Activated CD8-positive, alpha-beta memory T cell treated with anti-CD3 and anti-CD28 coated beads, Interleukin-2, amount 50 U/mL, for 24 hours (primary cell): Measurements from ENCODE around the gene DLG2.
"Not testable (repeated sequence)": the region's sequence is repeated elsewhere in the genome, so short reads cannot be mapped to it uniquely, and the experiment has no call there.

Experiments used
- DNase-seq: peaks from one replicate; pipeline ENCODE4 v3.0.0-alpha.2; 2020; ENCODE audit errors: extremely low read depth

Gene DLG2

GRCh38 chr11:84902445-84902844 is 724.7 kb downstream of the DLG2 start:
- no peak for DNase-seq

DNA sequence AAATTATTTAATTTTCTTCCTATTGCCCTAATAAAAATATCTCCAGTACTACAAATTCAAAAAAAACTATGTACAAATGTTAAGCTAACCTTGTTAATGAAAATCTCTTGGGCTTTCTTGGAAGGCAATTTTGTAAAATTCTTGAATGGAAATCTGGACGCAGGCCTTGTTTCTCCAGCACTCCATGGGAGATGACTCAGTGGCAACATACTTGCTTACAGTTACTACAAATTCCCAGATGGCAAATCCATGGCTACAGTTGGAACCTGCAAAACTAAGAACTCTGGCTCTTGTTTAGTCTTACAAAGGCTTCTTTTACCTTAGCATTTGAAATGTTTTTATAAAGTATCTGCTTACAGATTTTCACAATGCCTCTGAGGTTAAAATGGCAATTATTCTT is 725.2 kb downstream of the DLG2 start:
- no peak for DNase-seq

- no peak for DNase-seq
Observed at GRCh38 chr11:84899740-84900139, 727.4 kb downstream of the DLG2 start.

GRCh38 chr11:84899134-84899533 is 728.0 kb downstream of the DLG2 start:
- no peak for DNase-seq

GRCh38 chr11:84894666-84895065 is 732.5 kb downstream of the DLG2 start:
- DNase-seq, result no peak

DNA sequence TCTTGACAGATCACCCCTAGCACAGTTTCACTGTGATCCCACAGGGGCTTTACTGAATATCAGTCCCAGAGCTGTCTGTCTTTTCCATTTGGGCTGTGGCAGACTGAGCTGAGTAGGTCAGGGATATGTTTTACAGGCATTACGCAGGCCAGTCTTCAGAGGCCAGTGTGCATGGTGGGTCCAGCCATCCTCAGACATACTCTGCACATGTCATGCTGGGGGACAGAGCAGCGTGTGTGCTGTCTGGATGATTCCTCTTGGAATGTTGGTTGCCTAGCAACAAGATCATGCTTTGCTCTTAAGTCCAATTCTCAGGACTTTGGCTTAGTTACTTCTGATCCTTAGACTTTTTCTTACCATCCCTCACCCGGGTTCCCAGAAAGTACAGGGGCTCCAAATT is 736.5 kb downstream of the DLG2 start:
- no peak for DNase-seq

DNA sequence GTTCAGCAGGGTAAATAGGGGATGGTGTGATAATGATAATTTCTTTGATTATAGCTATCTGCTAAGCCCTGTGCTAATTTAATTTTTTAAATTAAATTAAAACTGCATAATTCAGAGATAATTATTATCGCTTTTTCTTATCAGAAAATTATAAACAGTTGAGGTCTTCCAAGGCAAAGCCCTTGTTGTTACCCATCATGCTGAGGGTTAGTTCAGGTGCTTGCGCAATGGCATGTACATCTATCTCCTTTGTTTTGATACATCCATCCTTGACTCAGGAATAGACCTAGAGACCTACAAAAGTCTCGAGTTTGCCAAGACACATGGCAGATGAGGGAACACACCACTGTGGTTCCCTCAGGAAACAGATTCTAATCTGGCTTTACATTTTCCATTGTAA is 737.6 kb downstream of the DLG2 start:
- DNase-seq, result no peak

DNA sequence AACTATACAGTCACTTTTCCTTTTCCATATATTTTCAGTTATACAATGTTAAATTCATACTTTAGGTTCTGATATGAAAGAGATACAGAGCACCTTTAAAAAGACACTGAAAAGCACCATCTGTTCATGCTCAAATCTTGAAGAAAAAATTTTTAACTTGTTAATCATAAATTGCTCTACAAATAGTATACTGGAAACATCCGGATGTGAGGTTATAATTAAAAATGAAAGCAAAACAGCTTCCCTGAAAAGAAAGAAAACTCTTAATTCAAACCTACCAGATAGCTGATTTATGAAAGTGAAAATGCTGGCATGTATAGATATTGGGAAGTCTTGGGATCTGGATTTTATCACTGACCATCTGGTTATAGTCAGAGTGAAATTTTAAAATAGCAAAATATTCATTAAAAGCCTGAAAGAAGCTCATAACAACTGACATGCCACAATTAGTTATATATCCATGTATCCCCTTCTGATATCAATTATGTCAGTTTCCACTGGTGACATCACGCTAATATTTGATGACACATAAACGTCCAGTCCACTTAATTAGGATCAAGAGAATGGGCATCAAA is 740.0 kb downstream of the DLG2 start:
- no peak for DNase-seq

- DNase-seq, result no peak
Observed at GRCh38 chr11:84886344-84886743, 740.8 kb downstream of the DLG2 start.

DNA sequence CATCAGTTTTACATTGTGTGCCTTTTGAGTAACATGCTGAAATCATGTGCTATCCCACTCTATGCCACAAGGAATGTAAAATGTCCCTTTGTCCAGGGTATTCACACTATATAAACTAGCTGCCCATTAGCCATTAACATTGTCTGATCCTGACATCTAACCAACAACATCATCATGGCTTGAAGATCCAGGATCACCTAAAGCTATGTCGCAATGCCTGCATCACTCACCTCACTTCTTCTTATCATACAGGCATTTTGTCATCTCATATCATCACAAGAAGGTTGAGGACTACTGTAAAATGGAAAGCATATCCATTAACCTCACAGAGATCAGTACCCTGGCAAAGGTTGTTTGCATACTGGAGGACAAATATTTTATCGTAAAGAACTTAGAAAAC is 742.3 kb downstream of the DLG2 start:
- no peak for DNase-seq

- DNase-seq, result no peak
Observed at GRCh38 chr11:84882056-84882455, 745.1 kb downstream of the DLG2 start.

GRCh38 chr11:84871116-84871515 is 756.0 kb downstream of the DLG2 start:
- no peak for DNase-seq

- no peak for DNase-seq
Observed at GRCh38 chr11:84870486-84870885, 756.7 kb downstream of the DLG2 start.

- DNase-seq, result no peak
Observed at GRCh38 chr11:84866922-84867321, 760.2 kb downstream of the DLG2 start.

GRCh38 chr11:84865791-84866535 is 761.2 kb downstream of the DLG2 start:
- no peak for DNase-seq

DNA sequence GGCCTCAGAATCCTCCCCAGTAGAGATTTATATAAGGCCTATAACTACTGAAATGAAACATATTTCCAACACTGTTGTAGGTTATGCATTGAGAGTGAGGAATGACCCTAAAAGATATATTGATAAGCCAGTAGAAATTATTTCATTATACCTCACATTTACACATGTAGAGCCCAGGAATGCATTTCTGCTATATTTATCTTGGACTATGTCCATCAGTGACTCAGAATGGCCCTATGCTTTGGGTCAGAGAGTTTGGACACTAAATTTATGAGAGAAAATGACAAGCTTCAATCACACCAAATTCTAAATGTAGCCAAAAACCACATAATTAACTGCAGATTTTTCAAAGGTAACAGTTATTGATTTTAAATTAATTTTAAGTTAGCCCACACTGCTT is 761.9 kb downstream of the DLG2 start:
- DNase-seq, result no peak

DNA sequence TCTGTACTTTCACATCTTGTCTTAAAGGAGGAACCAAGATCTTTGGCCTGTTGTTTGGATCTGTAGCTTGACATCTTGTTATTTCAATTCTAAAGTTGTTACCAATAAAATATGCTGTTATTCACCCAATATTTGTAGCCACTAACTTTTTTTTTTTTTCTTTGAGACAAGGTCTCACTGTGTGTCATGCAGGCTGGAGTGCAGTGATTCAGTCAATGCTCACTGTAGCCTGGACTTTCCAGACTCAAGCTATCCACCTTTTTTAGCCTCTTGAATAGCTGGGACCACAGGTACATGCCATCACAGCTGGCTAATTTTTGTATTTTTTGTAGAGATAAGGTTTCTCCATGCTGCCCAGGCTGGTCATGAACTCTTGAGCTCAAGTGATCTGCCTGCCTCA is 769.4 kb downstream of the DLG2 start:
- DNase-seq, result no peak

DNA sequence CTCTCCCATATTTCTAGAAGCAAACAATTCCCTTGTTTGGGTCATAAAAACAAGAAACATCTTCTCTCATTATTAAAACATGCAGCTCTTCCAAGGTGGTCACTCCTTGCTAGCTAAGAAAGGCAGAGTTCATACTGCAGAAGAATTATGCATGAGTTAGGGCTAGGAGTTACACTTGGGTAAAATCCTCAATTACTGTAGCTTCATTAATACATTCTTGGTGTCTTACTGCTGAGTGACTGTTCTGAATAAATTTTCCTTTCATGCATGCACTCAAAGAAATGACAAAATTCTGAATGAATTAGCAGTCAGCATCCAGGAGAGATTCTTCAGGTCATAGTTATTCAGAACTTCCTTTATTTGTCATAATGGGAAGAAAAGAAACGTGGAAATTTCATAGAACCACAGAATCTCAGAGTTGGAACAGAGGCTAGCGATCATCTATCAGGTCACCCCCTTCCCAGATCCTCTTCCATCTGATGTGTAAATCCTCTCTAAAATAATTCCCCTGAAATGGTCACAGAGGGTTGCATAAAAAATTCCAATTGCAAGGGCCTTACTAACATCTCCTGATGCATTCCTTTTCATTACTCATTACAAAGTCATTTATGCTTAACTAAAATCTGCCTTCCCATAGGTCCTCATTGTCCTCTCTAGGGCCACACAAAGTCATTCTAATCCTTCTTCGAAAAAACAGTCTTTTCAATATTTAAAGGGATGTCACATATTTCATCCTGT is 771.5 kb downstream of the DLG2 start:
- no peak for DNase-seq

- DNase-seq, result no peak
Observed at GRCh38 chr11:84854498-84854880, 772.7 kb downstream of the DLG2 start.

DNA sequence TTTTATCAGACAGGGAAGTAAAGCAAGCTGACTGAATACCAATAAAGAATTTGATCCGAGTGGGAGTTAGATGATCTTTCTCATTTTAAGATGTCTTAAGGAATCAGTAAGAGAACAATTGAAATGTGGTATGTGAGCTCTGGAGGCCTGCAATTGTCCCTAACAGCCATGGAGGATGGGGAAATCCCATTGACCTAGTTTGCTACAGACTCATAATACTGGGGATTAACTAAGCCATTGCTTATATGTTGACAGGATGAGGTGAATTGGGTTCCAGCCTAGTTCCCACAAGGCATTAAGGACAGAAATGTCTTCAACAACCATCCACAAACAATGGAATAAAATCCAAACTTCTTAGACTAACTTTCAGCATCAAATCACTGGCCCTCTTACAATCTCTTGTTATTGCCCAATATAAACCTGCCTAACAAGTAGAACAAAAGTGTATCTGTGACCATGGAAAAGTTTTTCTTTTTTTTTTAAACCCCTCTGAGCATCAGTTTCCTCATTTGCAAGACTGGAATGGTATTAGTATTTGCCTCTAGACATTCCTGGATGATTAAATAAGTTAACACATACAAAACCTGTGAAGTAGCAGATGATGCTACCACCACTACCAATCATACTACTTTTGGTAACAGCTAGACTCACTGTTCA is 773.2 kb downstream of the DLG2 start:
- DNase-seq, result no peak

DNA sequence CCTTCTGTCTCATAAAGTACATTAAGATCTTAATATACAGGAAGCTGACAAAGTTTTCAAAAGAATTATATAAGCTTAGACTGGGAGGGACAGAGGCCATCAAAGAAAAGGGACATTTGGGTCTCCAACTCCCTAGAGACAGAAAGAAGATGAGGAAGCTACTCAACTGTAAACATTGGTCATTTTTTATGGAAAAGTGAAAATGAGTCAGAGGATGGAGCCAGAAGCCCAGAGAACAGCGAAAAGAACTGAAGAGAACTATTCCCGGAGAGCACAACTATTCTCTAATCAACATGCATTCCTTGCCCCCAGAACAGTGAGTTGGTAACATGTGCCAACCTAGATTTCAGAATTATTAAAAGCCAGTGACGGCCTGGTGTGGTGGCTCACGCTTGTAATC is 779.3 kb downstream of the DLG2 start:
- DNase-seq, result no peak

- DNase-seq, result not testable (repeated sequence)
Observed at GRCh38 chr11:84840201-84840600, 786.9 kb downstream of the DLG2 start.
